HG03432 (cell line): ENCODE results near the gene PREX1.

Experiments
- ATAC-seq: cut with Tn5 transposase; IDR thresholded peaks from one replicate; pipeline ENCODE4 v1.9.1; 2021; ENCODE audit warnings: mild to moderate bottlenecking, moderate library complexity; ENCODE audit not compliant: unreplicated experiment

Gene PREX1

DNA sequence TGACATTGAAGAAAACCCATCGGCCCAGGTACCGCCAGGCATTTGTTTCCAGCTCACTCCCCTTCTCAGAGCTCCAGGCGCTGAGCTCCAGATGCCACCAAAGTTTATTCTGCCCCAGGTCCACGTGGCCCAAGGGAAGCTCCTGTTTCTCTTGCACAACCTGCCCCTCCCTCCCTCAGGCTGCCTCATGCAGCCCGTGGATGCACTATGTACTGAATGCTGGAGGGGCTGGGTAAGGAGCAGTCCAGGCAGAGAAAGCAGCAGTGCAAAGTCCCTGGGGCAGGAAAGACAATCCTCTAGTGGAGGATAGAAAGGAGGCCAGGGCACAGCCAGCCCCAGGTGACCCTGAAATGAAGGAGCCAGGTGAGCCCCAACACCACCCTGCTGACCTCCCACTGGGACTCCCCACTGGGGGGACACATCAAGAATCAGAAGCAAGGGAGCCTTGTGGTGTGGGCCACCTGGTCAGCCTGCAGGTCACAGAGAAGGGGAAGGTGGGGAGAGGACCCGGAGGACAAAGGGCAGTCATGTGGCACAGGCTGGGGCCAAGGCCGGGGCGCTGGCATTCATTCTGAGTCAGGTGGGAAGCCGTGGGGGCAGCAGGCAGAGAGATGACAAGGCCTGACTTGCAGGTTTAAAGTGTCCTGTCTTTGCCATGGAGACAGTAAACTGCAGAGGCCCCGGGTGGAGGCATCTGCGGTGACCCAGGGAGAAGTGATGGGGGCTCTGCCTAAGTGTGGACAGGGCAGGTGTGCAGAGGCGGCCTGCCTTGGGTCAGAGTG, 230.1 kb downstream of the PREX1 start:
- ATAC-seq = no peak

DNA sequence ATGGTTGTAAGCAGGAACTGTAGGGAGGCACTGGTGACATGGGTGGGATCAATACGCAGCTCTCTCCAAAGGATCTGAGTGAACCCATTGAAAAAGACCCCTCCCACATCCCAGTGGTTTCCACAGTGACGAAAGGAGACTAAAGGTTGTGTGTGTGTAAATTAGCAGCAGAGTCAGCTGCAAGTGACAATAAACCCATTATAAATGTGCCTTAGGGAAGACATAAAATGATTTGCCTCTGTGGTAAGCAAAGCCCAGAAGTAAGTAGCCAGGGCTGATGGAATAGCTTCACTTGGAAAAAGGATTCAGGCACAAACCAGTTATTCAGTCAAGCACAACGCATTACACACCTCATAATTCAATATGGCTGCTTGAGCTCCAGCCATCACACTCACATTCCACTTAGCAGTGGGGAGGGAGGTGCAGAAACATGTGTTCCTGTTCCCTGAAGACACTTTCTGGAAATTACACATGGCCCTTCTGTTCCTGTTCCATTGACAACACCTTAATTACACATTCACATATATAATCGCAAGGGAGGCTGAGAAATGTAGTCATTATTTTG, 231.4 kb downstream of the PREX1 start:
- no peak for ATAC-seq

DNA sequence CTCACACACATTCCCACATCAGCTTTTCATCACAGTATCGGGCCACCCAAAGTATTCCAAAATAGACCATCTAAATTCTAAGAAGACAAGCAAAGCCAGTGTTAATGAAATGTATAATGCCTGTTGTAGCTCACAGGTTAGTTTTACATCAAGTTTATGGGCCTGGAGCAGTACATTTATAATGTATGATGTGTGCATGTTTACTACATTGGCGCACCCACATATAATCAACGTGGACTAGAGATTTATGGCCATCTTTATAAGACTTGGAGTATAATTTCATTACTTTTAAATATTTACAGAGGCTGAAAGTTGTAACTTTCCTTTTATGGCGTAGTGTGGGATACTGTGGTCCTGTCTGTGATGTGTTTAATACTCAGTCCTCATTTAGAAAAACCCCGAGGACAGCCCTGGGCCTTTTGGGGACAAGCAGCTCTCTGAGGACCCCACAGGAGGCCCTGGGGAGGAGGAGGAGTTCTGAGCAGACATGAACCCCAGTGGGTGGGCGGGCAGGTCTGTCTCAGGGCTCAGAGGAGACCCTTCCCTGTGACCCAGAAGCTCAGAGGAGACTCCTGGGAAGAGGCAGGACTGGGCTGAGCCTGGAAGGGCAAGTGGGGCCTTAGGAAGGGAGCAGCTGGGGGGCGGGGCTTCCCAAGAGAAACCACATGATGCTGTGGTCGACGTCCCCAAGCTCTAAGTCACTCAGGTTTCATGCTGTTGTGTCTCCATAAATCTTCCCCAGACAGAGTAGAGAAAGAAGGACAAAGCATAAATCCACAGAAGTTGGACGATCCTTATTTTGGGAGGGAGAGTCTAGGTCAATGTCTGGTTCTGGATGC, 232.1 kb downstream of the PREX1 start:
- ATAC-seq = no peak

DNA sequence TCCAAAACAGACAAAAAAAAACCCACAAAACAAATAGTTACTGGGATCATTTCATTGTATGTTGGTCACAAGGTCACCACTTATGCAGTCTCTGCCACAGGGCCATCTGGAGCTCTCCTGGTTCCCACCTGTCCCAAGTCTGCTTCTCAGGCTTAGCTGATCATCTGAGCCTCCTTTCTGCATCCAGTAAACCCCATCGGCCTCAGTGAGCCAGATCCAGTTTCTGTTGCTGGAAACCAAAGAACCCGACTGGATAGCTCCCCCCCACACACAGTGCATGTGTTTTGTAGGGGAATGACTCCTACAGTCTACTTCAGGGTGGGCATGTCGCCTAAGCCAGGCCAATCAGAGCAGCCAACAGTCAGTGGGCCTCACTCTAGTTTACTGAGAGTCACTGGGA, 233.3 kb downstream of the PREX1 start:
- ATAC-seq = no peak

DNA sequence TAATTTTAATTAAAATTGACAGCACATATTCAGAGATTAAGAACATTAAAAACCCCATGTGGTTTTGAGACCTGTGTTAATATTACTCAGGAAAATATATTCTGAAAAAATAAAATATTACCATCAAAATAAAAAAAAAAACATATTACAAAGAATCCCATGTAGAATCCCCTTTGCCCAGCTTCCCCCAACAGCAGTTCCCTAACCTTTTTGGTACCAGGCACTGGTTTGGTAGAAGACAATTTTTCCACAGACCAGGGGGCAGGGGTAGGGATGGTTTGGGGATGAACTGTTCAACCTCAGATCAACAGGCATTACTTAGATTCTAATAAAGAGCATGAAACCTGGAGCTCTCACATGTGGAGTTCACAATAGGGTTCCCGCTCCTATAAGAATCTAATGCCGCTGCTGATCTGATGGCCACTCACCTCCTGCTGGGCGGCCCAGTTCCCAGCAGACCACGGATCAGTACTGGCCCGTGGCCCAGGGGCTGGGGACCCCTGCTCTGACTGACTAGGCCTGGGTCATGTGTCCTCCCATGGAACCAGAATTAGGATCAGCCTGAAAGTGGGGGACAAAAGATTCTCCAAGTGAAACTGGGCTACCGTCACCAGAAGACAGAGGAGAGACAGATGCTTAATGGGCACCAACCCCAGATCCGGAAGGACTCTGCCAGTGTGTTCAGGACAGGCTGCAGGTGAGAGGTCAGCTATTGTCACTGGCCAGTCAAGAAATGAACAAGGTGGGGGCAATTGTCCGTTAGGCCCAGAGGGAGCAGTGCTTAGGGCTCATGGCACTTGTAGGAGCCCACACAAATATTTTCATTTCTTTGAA, 235.5 kb downstream of the PREX1 start:
- no peak for ATAC-seq

GRCh38 chr20:48586730-48587129, 241.1 kb downstream of the PREX1 start:
- no peak for ATAC-seq

- no peak for ATAC-seq
These were observed 242.5 kb downstream of the PREX1 start for GRCh38 chr20:48585061-48585870.

DNA sequence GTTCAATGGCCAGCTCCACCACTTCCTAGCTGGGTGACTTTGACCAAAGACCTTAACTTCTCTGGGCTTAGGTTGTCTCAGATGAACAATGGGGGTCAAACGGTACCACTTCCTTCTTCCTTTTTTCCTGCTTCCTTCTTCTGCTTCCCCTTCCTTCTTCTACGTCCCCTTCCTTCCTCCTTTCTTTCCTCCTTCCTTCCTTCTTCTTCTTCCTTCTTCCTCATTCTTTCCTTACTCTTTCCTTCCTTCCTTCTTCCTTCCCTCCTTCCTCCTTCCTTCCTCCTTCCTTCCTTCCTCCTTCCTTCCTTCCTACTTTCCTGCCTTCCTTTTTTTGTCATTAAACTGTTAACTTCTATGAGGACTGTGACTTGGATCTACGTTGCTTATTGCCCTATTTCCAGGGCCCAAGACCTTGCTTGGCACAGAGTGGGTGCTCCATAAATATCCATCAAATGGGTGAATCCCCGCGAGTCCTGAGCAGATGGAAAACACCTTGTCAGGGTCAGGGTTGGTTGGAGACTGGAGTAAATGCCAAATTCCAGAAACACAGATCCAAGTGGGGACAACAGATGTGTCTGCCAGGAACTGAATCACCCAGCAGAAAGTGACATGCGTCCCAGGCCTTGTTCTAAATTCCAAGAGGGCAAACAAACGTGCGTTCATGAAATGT, 243.3 kb downstream of the PREX1 start:
- ATAC-seq = no peak

DNA sequence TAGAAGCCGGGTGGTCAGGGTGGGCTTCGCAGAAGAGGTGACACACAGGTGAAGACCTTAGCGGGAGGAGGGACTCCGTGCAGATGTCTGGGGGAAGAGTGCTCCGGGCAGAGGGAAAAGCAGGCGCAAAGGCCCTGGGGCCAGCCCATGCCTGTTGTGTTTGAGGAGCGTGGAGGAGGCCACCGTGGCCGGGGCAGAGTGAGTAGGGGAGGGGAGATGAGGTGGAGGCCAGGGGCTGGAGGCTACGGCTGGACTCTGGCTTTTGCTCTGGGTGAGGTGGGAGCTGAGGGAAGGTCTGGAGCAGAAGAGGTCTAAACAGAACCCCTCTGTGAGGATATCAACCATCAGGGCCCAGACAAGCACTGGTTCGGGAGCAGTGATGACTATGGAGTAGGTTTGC, 244.0 kb downstream of the PREX1 start:
- no peak for ATAC-seq

GRCh38 chr20:48583171-48583570, 244.6 kb downstream of the PREX1 start:
- ATAC-seq = no peak

DNA sequence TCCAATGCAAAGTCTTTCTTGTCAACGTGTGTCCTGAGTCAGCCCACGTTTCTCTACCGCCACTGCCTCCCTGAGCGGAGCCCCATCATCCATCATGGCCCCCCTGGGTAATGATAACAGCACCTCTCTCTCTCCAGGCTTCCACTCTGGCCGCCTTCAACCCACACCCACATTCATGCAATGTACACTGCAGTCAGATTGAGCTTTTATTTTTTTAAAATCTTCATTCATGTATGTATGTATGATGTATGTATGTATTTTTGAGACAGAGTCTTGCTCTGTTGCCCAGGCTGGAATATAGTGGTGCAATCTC, 245.2 kb downstream of the PREX1 start:
- ATAC-seq = no peak

DNA sequence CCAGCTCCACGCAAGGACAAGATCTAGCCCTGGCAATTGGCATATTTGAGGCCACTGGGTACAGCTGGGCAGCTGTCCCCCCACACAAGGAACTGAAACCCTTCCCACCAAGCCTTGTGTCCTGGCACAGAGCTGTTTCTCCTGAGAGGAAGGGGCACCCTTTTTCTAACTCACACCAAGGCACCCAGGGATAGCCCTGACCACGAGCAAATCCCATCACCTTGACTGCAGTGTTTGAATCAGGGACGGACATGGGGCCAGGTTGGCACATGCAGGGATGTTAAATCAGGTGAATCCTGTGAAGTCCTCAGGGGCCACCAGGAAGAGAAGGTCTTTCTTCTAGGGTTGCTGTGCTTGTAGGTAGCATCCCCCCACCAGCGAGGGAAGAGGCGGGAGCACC, 246.6 kb downstream of the PREX1 start:
- ATAC-seq = no peak

DNA sequence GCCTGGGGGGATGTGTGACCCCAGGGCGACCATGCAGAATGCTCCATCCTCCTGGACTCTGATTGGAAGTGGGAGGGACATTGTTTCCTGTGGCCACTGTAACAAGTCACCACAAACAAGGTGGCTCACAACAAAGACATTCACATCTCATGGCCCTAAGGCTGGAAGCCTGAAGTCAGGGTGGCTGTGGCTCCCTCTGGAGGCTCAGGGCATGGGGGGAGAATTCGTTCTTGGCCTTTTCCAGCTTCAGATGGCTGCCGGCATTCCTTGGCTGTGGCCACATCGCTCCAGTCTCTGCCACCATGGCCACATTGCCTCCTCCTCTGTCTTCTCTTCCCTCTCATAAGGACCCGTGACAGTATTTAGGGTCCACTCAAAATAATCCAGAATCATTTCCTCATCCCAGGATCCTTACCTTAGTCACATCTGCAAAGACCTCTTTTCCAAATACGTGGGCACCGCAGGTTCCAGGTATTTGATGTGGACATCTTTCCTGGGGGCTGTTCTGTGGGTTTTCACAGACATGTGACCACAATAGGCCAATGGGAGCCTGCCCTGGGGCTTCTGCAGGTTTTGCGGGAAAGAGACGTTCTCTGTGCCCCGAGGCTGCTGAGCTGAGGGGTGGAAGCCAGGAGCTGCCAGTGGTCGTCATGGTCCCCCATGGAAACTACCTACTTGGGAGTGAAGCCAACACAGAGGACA, 249.3 kb downstream of the PREX1 start:
- no peak for ATAC-seq

- ATAC-seq = no peak
These were observed 250.2 kb downstream of the PREX1 start for GRCh38 chr20:48577557-48577956.

DNA sequence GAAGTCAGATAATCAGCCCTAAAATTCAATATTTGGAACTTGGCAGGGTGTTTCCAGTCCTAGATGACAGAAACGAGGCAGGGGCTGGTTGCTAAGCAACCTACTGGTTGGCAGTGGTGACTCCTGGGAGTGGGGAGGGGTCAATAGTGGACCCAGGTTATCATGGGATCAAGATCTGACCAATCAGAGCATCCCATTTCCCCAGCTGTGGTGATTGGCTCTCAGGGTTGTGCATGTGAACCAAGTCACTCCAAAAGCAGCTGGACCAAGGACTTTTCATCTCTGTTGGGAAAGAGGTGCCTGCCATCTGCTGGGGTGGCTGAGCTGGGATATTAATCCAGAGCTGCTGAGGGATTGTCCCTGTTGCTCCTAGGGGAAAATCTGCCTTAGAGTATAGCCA, 253.4 kb downstream of the PREX1 start:
- no peak for ATAC-seq
